Measurements from ENCODE around the gene ANKRD9.

ANKRD9 gene

GRCh38 chr14:102469261-102469660 lies 40.3 kb downstream of the ANKRD9 start:
- DNase-seq = no peak

- DNase-seq = no peak
These were observed 44.7 kb downstream of the ANKRD9 start for GRCh38 chr14:102464846-102465341.

- DNase-seq = no peak
These were observed 45.6 kb downstream of the ANKRD9 start for GRCh38 chr14:102464006-102464405.

GRCh38 chr14:102462391-102462790 lies 47.2 kb downstream of the ANKRD9 start:
- no peak for DNase-seq

- no peak for DNase-seq
These were observed 47.9 kb downstream of the ANKRD9 start for GRCh38 chr14:102461490-102462338.

GRCh38 chr14:102457509-102457908 lies 52.1 kb downstream of the ANKRD9 start:
- no peak for DNase-seq

- DNase-seq = no peak
These were observed 54.9 kb downstream of the ANKRD9 start for GRCh38 chr14:102454711-102455110.

GRCh38 chr14:102452302-102452701 lies 57.3 kb downstream of the ANKRD9 start:
- DNase-seq = no peak
